GM21528 (cell line): ENCODE measurements around the gene PPM1J.
A peak's percentile ranks its signal among the peaks of the same experiment; 100 is the strongest.

ENCODE experiments used
- ATAC-seq: cut with Tn5 transposase; IDR thresholded peaks from one replicate; pipeline ENCODE4 v1.9.1; 2021; ENCODE audit warnings: mild to moderate bottlenecking, moderate library complexity; ENCODE audit not compliant: unreplicated experiment, low FRiP score

The PPM1J gene

DNA sequence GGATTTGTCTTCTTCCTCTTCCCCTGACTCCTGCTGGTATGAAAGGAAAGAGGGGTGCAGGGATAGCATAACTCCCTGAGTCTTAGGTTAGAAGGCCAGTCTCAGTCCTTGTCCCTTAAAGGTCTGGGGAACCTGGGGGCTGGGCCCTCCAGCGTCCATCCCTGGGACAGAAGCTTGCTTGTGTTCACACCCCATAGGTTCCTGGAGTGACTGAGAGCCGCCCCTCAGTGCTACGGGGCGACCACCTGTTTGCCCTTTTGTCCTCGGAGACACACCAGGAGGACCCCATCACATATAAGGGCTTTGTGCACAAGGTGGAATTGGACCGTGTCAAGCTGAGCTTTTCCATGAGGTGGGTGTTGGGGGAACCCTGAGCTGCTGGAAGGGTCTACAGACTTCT lies 21.3 kb downstream of the PPM1J start:
- no peak for ATAC-seq

DNA sequence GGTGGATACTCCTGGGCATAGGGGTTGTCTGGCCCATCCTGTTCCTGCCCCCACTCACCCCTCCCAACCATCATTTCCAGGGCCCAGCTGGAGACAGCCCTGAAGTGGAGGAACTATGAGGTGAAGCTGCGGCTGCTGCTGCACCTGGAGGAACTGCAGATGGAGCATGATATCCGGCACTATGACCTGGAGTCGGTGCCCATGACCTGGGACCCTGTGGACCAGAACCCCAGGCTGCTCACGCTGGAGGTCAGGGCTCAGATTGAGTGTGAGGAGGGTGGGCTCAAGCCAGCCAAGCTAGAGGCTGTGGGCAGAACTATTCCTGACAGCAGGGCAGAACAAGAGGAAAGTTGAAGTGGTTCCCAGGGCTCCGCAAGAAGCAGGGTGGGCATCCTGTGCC lies 22.5 kb downstream of the PPM1J start:
- ATAC-seq = no peak

DNA sequence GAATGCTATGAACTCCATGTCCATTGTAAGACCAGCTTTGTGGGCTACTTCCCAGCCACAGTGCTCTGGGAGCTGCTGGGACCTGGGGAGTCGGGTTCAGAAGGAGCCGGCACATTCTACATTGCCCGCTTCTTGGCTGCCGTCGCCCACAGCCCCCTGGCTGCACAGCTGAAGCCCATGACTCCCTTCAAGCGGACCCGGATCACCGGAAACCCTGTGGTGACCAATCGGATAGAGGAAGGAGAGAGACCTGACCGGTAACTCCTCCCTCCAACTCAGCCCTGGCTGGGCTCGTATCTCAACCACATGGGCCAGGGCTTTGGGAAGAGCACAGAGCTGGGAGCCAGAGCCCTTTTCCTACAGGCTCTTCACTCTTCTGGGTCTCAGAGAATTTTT lies 25.3 kb downstream of the PPM1J start:
- no peak for ATAC-seq

DNA sequence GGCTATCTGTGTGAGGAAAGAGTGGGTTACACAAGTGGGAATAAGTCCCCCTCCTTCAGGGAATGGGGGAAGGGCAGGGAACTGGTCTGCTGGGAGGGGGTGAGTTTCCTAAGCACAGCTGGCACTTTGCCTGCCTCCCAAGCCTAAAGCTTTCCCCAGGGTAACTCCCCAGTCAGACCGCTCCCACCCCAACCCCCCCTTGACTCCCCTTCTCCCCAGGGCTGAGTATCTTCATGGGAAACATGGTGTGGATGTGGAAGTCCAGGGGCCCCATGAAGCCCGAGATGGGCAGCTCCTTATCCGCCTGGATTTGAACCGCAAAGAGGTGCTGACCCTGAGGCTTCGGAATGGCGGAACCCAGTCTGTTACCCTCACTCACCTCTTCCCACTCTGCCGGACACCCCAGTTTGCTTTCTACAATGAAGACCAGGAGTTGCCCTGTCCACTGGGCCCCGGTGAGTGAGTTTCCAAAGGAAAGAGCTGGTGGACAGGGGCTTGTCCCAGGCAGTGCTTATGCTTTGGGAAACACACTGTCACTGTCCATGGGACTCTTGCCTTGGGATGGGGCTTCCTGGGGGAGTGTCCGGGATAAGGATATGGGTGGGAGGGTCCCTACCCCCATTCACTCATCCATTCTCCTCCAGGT lies 25.8 kb downstream of the PPM1J start:
- ATAC-seq = no peak

DNA sequence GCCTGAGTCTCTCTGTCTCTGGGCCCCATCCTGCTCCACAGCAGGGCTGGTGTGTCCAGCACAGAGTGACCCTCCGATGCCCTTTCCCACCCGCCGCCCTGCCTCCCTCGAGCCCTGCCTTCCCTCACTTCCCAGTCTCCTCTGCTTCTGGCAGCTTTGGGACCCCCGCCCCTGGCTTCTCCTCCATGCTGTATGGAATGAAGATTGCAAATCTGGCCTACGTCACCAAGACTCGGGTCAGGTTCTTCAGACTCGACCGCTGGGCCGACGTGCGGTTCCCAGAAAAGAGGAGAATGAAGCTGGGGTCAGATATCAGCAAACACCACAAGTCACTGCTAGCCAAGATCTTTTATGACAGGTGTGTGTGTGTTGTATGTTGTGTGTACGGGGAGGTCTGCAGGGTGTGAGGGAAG lies 26.3 kb downstream of the PPM1J start:
- ATAC-seq = no peak

DNA sequence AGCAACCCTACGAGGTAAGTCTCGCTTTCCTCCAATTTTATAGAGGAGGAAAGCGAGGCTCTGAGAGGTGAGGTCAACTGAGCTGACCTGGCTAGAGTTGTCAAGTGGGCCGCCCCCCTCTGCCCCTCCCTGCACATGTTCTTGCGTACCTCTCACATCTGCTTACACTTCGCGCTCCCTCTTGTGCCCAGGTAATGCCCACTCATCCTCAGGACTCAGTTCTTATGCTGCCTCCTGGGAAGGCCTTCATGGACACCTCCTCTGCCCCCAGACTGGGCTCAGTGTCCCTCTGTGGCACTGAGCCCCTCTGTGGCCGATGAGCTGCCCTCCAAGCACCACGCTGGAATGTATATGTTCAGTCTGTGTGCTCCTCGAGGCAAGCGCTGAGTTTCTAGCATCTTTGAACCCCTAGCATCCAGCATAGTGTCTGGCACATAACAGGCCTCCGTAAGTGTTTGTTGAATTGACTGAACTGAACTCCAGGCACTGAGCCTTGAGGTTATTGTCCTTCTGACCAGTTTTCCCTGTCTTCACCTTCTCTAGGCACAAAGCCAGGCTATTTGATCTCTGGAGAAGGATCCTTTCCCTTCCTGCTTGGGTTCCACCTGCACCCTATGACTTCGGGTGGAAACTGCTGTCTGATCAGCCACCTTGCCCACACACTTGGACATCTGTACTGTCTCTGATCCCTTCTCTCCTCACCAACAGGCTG lies 27.2 kb downstream of the PPM1J start:
- no peak for ATAC-seq

DNA sequence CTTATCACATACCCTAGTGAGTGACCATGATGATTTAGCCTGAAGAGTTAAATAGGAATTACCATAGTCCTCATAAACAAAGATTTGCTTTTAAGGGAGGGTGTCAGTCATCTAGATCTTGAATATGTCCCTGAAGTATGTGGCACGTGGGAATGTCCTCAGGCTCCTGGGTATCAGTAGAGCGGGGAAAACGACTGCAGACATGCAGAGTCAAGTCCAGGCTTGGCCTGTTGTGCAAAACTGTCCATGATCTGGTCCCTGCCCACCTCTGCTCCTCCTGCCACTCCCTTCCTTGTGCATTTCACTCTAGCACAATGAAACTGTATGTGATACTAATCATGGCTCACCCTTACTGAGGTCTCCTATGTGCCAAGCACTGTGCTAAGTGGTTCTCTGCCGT lies 27.8 kb downstream of the PPM1J start:
- no peak for ATAC-seq

DNA sequence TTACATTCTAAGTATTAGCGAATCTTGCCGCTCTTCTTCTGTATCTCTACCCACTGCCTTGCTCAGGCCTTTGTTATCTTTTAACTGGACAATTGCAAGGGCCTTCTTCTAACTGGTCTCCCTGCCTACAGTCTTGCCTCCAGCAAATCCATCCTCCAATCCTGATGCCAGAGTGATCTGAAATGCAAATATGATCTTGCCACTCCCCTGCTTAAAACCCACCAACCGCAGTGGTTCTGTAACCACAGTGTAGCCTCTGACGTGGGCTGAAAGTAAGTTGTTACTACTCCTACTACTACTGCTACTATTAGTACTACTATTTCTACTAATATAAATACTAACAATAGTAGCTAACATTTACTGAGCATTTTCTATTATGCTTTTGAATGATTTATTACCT lies 28.3 kb downstream of the PPM1J start:
- ATAC-seq = no peak

DNA sequence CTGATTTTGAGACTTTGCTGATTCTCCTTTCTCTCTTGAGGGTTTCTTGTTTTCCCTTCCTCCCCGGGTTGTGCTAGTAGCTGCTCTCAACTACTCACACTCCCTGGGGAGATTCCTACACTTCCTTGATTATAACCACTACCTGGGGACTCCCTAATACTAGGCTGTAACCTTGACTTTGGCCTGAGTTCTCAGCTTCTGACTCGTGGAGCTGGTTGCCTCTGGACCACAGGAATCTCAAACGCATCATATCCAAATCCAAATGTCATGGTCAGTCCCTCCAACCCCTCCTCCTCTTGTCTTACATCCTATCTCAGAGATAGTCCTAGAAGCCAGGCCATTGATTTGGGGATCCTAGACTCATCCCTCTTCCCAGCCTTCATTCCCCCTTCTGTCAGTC lies 28.7 kb downstream of the PPM1J start:
- no peak for ATAC-seq

DNA sequence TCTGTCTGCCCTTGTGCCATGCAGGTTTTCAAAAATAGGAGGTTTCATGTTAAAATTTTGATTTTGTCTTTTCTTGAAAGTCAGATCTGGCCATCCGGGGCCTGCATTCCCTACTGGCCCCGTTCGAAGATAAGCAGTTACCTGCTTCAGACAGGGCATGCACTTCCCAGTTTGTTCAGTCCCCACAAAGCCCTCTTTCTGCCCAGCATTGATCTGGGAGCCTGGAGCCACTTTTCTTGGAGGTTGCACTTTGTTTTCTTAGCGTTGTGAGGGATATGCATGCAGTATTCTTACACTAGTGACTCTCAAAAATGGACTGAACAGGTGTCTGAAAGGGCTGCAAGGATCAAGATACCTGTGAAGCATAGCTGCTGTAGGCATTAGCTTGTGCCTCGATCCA lies 29.2 kb downstream of the PPM1J start:
- ATAC-seq = no peak

DNA sequence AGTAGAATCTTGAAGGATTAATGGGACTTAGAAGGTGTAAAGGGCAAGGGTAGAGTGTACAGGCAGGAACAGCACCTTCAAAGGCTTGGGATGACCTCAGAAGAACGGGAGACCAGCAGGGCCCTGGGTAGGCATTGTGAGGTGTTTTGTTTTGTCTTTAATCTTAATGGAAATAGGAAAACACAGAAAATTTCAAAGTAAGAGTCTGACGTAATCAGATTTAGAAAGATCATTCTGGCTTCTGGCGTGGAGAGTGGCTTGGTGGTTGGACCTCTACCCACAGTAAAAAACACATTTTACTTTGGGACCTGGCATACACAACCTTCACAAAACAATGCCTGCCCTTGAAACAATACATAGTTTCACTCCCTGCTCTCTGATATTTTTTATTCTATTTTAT lies 36.5 kb downstream of the PPM1J start:
- no peak for ATAC-seq

DNA sequence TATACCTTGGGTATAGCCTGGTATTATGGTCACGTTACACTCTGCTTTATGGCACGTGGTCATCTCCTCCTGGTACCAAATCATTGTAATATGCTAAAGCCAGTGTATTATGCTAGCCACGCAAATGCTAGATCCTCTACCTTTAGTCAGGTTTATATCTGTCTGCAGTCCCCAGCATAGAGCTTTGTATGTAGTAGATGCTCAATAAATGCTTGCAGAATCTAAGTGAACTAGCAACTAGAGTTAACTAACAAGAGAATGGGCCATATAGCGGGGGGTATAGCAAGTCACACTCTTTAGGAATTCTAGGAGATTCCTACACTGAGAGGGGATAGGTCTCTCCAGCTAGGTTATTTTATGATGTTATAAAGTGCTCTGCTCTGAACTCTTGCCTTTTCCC lies 37.6 kb downstream of the PPM1J start:
- no peak for ATAC-seq

DNA sequence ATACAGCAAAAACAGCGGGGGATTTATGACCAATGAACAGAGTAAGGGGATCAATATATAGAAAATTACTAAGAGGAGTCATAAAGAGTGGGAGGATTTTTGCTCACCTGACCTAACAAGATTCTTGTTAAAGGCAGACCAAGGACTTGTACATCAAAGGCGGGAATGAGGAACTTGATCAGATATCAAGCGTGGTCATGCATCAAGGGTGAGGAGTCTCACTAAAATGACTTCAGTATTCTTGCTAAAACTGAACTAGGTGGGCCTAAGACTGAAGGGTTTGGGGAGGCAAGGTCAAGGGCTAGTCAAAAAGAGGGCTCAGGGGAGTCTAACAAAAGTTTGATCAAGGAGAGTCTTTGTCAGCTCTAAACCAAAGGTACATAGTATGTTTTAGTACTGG lies 38.6 kb downstream of the PPM1J start:
- ATAC-seq = no peak

DNA sequence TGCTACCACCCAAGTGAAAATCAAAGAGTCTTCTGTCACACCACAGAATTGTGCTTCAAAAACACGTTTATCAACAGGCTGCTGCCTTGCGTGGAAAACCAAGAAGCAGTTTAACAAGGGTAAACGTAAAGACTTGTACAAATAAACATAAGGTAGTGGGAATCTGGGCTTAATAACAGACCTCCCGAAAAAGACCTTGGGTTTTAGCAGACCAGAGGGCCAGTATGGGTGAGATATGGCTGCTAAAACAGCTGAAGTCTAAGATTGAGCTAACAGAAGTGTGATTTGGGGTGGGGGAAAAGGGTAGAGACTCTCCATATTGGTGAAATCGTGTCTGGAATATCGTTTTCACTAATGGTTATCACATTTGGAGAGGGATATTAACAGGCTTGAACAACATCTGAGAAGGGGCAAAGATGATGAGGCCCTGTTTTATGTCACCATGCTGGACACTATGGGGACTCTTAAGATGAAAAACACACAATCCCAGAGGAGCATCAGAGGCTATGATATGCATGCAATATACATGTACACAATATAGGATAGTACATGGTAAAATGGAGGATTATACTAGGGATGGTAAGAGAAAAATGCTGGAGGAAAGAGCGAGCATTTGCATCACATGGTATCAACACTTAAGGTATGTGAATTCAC lies 39.3 kb downstream of the PPM1J start:
- no peak for ATAC-seq

DNA sequence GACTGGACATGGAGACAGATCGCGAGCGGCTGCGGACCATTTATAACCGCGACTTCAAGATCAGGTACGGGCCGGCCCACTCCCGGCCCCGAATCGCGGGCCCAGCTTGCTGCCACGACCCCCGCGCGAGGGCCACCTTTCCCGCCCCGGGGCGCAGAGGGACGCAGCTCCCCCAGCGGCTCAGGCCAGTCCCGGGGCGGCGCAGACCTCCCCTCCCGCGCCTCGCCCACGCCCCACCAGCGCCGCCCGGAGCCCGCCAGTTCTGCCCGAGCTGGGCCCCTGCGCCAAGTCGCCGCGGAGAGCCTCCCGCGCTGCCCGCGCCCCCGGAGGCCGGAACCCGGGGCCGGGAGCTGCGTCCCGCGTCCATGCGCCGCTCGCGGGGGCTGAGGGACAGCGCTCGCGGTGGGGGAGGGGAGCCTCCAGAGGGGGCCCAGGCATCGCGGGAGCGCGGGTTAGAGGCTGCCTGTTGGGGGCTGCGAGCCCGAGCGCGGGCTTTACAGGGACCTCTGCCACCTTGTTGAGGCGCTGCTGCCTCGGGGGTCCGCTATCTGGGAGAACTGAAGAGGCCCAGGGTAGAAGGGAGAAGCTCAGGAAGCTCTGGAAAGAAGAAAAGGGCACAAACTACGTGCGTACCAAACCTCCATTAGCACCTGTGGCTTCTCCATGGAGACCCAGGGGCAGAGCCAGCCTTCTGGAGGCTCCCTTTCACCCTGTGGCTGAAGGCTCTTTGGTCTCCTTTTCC lies 40.0 kb downstream of the PPM1J start:
- peak; percentile 37 for ATAC-seq

DNA sequence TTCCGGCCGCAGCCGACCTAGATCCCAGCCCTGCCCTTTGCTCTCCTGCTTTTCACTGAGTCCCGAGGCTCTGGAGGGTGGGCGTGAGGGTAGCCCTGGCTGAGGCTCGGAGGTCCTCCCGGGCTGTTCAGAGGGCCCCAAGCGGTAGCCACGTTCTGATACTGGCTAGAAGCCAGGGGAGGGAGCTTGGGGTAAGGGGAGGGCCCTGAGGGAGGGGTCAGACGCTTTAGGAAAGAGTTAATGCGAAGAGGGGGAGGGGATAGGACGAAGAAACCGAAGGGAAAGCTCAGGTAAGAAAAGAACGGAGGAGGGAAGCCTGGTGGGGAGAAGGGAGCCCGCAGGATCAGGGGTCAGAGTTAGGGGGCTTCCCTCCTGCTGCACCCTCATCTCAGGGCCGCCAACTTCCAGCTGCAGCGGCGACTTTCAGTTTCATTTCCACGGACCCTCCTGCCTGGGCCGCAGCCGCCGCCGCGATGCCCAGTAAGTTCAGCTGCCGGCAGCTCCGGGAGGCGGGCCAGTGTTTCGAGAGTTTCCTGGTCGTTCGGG lies 40.6 kb downstream of the PPM1J start, which contains the start of gene MOV10:
TSS of gene MOV10 (plus strand) at position 220 of the 546 bp plus-strand sequence. CDS start at position 474, 254 bp downstream.
- peak; percentile 58 for ATAC-seq

DNA sequence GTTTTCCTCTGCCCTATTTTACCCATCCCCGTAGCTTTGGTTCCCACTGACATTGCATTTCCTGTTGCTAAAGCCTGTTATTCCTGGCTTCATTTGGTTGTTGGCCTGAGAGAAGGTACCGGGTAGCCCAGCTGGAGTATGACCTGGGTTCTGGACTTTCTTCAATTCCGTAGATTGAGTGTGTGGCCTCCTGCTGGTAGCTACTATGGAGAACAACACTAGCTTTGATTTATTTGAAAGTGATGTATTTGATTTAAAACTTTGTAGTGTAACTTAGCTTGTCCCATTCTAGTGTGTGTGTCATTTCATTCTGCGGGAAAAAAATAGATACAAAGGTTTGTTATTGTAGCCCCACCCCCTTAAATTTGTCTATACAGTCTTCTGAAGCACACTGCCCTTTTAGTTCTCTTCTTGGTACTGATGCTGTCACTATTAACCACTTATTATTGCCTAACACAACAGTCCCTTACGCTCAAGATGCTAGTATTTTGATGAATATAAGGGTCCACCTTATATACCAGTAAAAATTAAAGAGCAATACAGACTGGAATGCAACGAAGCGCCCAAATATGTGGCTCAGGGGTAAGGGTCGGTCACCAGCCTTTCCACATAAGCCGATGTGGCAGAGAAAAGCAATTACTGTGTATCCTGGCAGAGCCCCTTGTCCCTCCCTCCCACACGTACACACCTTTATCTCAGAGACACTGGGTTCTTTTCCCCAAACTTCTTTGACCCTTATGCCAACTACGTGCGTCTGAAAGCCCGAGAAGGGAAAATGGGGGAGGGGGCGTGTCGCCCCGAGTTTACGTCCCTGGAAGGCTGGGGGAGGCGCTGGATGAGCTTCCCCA lies 41.3 kb downstream of the PPM1J start:
- ATAC-seq = peak; percentile 18

DNA sequence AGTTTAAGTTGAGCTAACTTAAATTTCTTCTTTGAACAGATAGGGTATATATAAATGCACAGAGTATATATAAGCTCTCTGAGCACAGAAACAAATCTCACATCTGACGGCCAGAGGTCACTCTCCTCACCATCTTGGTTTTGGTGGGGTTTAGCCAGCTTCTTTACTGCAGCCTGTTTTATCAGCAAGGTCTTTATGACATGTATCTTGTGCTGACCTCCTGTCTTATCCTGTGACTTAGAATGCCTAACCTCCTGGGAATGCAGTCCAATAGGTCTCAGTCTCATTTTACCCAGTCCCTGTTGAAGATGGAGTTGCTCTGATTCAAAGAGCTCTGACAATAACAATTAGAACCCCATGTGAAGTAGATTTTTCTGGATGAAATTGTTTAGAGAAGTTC lies 42.3 kb downstream of the PPM1J start:
- ATAC-seq = no peak

DNA sequence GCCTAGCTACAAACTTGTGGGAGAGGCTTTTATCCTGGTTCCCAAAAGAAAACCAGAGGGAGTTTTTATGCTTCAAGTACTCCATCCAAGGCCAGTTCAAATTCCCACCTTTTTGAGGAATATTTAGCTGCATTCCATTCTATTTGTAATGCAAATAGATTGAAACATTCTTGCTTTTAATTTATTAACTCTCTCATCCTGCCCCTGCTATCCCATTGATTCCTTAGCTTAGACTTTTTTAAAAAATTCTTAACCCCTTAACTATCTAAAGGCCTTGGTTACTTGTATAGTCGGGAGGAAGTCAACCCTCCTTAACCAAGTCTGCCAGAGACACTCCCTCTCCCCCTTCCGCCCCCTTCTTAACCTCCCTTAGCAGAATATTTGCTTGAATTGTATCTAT lies 43.1 kb downstream of the PPM1J start:
- ATAC-seq = no peak

DNA sequence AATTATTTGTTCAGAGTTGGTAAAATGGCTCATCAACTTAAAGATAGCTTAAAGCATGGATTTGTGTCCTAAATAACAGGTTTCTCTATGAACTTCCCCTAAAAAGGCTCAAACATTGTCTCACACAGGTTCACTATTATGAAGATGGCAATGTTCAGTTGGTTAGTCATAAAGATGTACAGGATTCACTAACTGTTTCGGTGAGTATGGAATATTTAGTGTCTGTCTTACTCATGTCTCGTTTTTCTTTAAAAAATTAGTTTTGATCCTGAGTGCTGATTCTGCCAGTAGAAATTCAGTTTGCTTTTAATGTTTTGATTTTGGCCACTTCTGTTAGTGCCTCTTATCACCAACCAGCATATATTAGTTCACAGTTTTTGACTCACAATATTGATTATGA lies 48.2 kb downstream of the PPM1J start:
- no peak for ATAC-seq
